Measurements from ENCODE around the gene CRHR2. TPM values are rescaled to one million over a fixed set of nuclear protein-coding genes. Genes with fewer than 3 reads are reported as not detected.

Gene CRHR2
- total RNA-seq, 1 experiment from 2014 or later = not detected

- Histone ChIP-seq H3K9me3 (no peaks in the 10 kb centered on the region), H3K4me1 (no peaks in the 10 kb centered on the region), H3K36me3 (ENCODE audit: control insufficient read depth, insufficient read depth, low read length) (no peaks in the 10 kb centered on the region), H3K27me3 (replicated peaks; ENCODE audit: control insufficient read depth, insufficient read depth, low read length) (0 out of 2 replicates have a peak, but pooled peaks cover 1% of the 10 kb centered on the region), H3K4me3 (ENCODE audit: low read depth, low read length) (no peak overlapping the region)
- Mint-ChIP-seq H3K4me1 (ENCODE audit: low read depth, unreplicated experiment) (no peaks in the 10 kb centered on the region), H3K27ac (ENCODE audit: unreplicated experiment) (no peak overlapping the region), H3K36me3 (ENCODE audit: insufficient read depth, unreplicated experiment) (peaks cover 7% of the 10 kb centered on the region), H3K27me3 (ENCODE audit: insufficient read depth, unreplicated experiment) (no peaks in the 10 kb centered on the region), H3K4me3 (ENCODE audit: unreplicated experiment) (no peak overlapping the region), H3K9me3 (ENCODE audit: unreplicated experiment) (no peaks in the 10 kb centered on the region)
- POLR2A ChIA-PET = no interaction called here
- CTCF ChIA-PET = no interaction called here
- no TSS peak for BruUV-seq (replicated peaks)
- TF ChIP-seq CTCF (IDR thresholded peaks at IDR 0.05; ENCODE audit: insufficient read depth in 1 of 2, low read depth in 1 of 2, low read length in 1 of 2, severe bottlenecking in 1 of 2, unreplicated experiment in 1 of 2) = no peak
- intact Hi-C loops (cut with micrococcal nuclease; ENCODE audit: unreplicated experiment) = no loop called here
- DNase-seq = no peak
These were observed 20.3 kb downstream of the CRHR2 start for GRCh38 chr7:30661926-30662325.

- ChIA-PET CTCF (interaction anchor here (0.5 kb wide), 1 partner anchor 599 kb away, joined by 3 read pairs; no protein-coding TSS in a partner anchor), POLR2A (no interaction called here)
- intact Hi-C loops (cut with micrococcal nuclease; ENCODE audit: unreplicated experiment) = no loop called here
- Mint-ChIP-seq H3K4me3 (ENCODE audit: unreplicated experiment) (no peak overlapping the region), H3K9me3 (ENCODE audit: unreplicated experiment) (no peaks in the 10 kb centered on the region), H3K4me1 (ENCODE audit: low read depth, unreplicated experiment) (no peaks in the 10 kb centered on the region), H3K36me3 (ENCODE audit: insufficient read depth, unreplicated experiment) (peaks cover 7% of the 10 kb centered on the region), H3K27ac (ENCODE audit: unreplicated experiment) (no peak overlapping the region), H3K27me3 (ENCODE audit: insufficient read depth, unreplicated experiment) (no peaks in the 10 kb centered on the region)
- DNase-seq = no peak
- 0 out of 2 replicates have a peak, but pooled peaks cover 1% of the 10 kb centered on the region for H3K27me3 ChIP-seq (replicated peaks; ENCODE audit: control insufficient read depth, insufficient read depth, low read length)
- no TSS peak for BruUV-seq (replicated peaks)
- no peaks in the 10 kb centered on the region for H3K9me3 ChIP-seq
- H3K36me3 ChIP-seq (ENCODE audit: control insufficient read depth, insufficient read depth, low read length) = no peaks in the 10 kb centered on the region
- H3K4me3 ChIP-seq (ENCODE audit: low read depth, low read length) = no peak overlapping the region
- no peaks in the 10 kb centered on the region for H3K4me1 ChIP-seq
- TF ChIP-seq CTCF (IDR thresholded peaks at IDR 0.05; ENCODE audit: insufficient read depth in 1 of 2, low read depth in 1 of 2, low read length in 1 of 2, severe bottlenecking in 1 of 2, unreplicated experiment in 1 of 2) = no peak
These were observed 21.7 kb downstream of the CRHR2 start for GRCh38 chr7:30660331-30661255.

- POLR2A ChIA-PET = no interaction called here
- H3K27ac Mint-ChIP-seq (ENCODE audit: unreplicated experiment) = no peak overlapping the region
- intact Hi-C loops (cut with micrococcal nuclease; ENCODE audit: unreplicated experiment) = no loop called here
- CTCF ChIA-PET = no interaction called here
- no peak overlapping the region for H3K4me3 Mint-ChIP-seq (ENCODE audit: unreplicated experiment)
- TF ChIP-seq CTCF (IDR thresholded peaks at IDR 0.05; ENCODE audit: insufficient read depth in 1 of 2, low read depth in 1 of 2, low read length in 1 of 2, severe bottlenecking in 1 of 2, unreplicated experiment in 1 of 2) = no peak
- H3K4me1 ChIP-seq = no peaks in the 10 kb centered on the region
- no peaks in the 10 kb centered on the region for H3K9me3 ChIP-seq
- H3K4me3 ChIP-seq (ENCODE audit: low read depth, low read length) = no peak overlapping the region
- no peaks in the 10 kb centered on the region for H3K9me3 Mint-ChIP-seq (ENCODE audit: unreplicated experiment)
- DNase-seq = no peak
- H3K27me3 ChIP-seq (replicated peaks; ENCODE audit: control insufficient read depth, insufficient read depth, low read length) = 0 out of 2 replicates have a peak, but pooled peaks cover 1% of the 10 kb centered on the region
- H3K4me1 Mint-ChIP-seq (ENCODE audit: low read depth, unreplicated experiment) = no peaks in the 10 kb centered on the region
- H3K27me3 Mint-ChIP-seq (ENCODE audit: insufficient read depth, unreplicated experiment) = no peaks in the 10 kb centered on the region
- no TSS peak for BruUV-seq (replicated peaks)
- peaks cover 5% of the 10 kb centered on the region for H3K36me3 Mint-ChIP-seq (ENCODE audit: insufficient read depth, unreplicated experiment)
- no peaks in the 10 kb centered on the region for H3K36me3 ChIP-seq (ENCODE audit: control insufficient read depth, insufficient read depth, low read length)
These were observed 22.9 kb downstream of the CRHR2 start for GRCh38 chr7:30659312-30659711.

All from Caco-2 (cell line).